PC-3 (cell line): Measurements from ENCODE around the gene C1QL1. TPM values are rescaled to one million over a fixed set of nuclear protein-coding genes. Genes with fewer than 3 reads are reported as not detected.

Source experiments
- ATAC-seq: fragments of 200-7000 bp; cut with Tn5 transposase; 2 replicates; pipeline ENCODE4 v1.9.1; 2020; ENCODE audit warnings: mild to moderate bottlenecking, moderate library complexity
- Bru-seq: library from RNA; stranded (reverse); fragments of 400-500 nt; gene quantifications from one replicate; lab custom pipeline; 2021; lab: Mats Ljungman, UMichigan
- BruChase-seq, 2 experiments: library from RNA; stranded (reverse); fragments of 400-500 nt; gene quantifications; one replicate each; lab custom pipeline; 2021; lab: Mats Ljungman, UMichigan
- BruUV-seq: library from RNA; stranded (reverse); fragments of 400-500 nt; replicated peaks from 2 replicates; lab custom pipeline; 2021; lab: Mats Ljungman, UMichigan
- CTCF ChIA-PET: fragments of 300-600 bp; sonication (Branson Sonifier 250); formaldehyde crosslinking; loops from one replicate; lab custom pipeline; 2022; ENCODE audit warnings: antibody characterized with exemption; lab: Charles Lee
- POLR2A ChIA-PET: fragments of 300-600 bp; sonication (Branson Sonifier 250); formaldehyde crosslinking; loops from one replicate; lab custom pipeline; 2022; ENCODE audit warnings: antibody characterized with exemption; ENCODE audit not compliant: unreplicated experiment; lab: Charles Lee
- DNase-seq: peaks from one replicate; pipeline ENCODE4 v3.0.0-alpha.2; 2015
- H2AFZ ChIP-seq: fragments of 300-600 bp; sonication (generic); 2 replicates; pipeline ENCODE4 v1.6.0; 2016; ENCODE audit warnings: antibody characterized with exemption, low read length
- H3F3A ChIP-seq: fragments of 300-600 bp; sonication (generic); one replicate; pipeline ENCODE4 v1.6.0; 2017; ENCODE audit warnings: antibody characterized with exemption, low read length, control low read depth, mild to moderate bottlenecking; ENCODE audit not compliant: unreplicated experiment
- H3K27ac ChIP-seq: fragments of 300-600 bp; sonication (generic); 2 replicates; pipeline ENCODE4 v1.5.1; 2016; ENCODE audit warnings: mild to moderate bottlenecking, low read length
- H3K27me3 ChIP-seq: fragments of 300-600 bp; sonication (generic); 2 replicates; pipeline ENCODE4 v1.6.1; 2016; ENCODE audit warnings: low read length, mixed read lengths
- H3K36me3 ChIP-seq: fragments of 300-600 bp; sonication (generic); 2 replicates; pipeline ENCODE4 v1.6.1; 2016; ENCODE audit warnings: low read depth, mixed run types, low read length, mixed read lengths
- H3K4me1 ChIP-seq: fragments of 300-600 bp; sonication (generic); 2 replicates; pipeline ENCODE4 v1.5.1; 2016; ENCODE audit warnings: low read length; ENCODE audit not compliant: insufficient read depth
- H3K4me2 ChIP-seq: fragments of 300-600 bp; sonication (generic); 2 replicates; pipeline ENCODE4 v1.6.0; 2016; ENCODE audit warnings: low read length
- H3K4me3 ChIP-seq: fragments of 300-600 bp; sonication (generic); 2 replicates; pipeline ENCODE4 v1.5.1; 2016; ENCODE audit warnings: mild to moderate bottlenecking, low read length, mixed read lengths
- H3K79me2 ChIP-seq: fragments of 300-600 bp; sonication (generic); 2 replicates; pipeline ENCODE4 v1.6.1; 2017; ENCODE audit warnings: low read length, mixed read lengths
- H3K9ac ChIP-seq: fragments of 300-600 bp; sonication (generic); 2 replicates; pipeline ENCODE4 v1.6.0; 2016; ENCODE audit warnings: mild to moderate bottlenecking, low read length
- H3K9me2 ChIP-seq: fragments of 300-600 bp; sonication (generic); replicated peaks from 2 replicates; pipeline ENCODE4 v1.6.1; 2016; ENCODE audit warnings: mixed run types, low read length, mixed read lengths
- H3K9me3 ChIP-seq: fragments of 300-600 bp; sonication (generic); 2 replicates; pipeline ENCODE4 v1.6.1; 2016; ENCODE audit warnings: low read length, mixed read lengths
- H4K20me1 ChIP-seq: fragments of 300-600 bp; sonication (generic); 2 replicates; pipeline ENCODE4 v1.6.1; 2016; ENCODE audit warnings: low read length, mixed read lengths
- CTCF ChIP-seq: fragments of 300-600 bp; sonication (generic); conservative IDR thresholded peaks from 2 replicates; pipeline ENCODE4 v1.5.1; 2017; ENCODE audit warnings: antibody characterized with exemption, low read depth, mild to moderate bottlenecking, low read length
- EZH2 ChIP-seq: fragments of 300-600 bp; sonication (generic); IDR thresholded peaks from one replicate; pipeline ENCODE4 v1.6.1; 2017; ENCODE audit warnings: antibody characterized with exemption, mild to moderate bottlenecking, low read length; ENCODE audit not compliant: unreplicated experiment
- EZH2phosphoT487 ChIP-seq: fragments of 300-600 bp; sonication (generic); IDR thresholded peaks from 2 replicates; pipeline ENCODE4 v1.6.1; 2018; ENCODE audit warnings: mild to moderate bottlenecking, antibody characterized with exemption, low read length, borderline replicate concordance
- intact Hi-C: fragments of 100-400 bp; cut with micrococcal nuclease; formaldehyde crosslinking; loops from 2 replicates; pipeline ENCODE4 v1.9.0; 2023
- long read RNA-seq: library from polyadenylated mRNA; unstranded; transcript quantifications from one replicate; pipeline ENCODE4 v2.0.0, GENCODE V29; 2021; ENCODE audit not compliant: unreplicated experiment
- total RNA-seq: library from RNA; depleted of rRNA; stranded (reverse); fragments of >200 nt; gene quantifications from 2 replicates; pipeline ENCODE4 v1.2.3, GENCODE V29; 2014; rRNA removed

The C1QL1 gene
- 2.8 and 4.1 TPM in 2 replicates for total RNA-seq
- Bru-seq, nascent RNA: percentile 22 among the genes with signal in this experiment
- BruChase-seq, experiment 1, labeled RNA remaining after a 6-hour chase: not detected
- BruChase-seq, experiment 2, labeled RNA remaining after a 2-hour chase: percentile 7 among the genes with signal in this experiment
- long read RNA-seq, transcript C1QL1-201 (2 exons, 1,295 nt): major isoform, 8 of 9 reads
- long read RNA-seq, partial matches to known transcripts: 1 of 9 reads
- long read RNA-seq, other reads (novel, unspliced or antisense): 0 of 9 reads

GRCh38 chr17:44968225-44969143, at the start of gene C1QL1:
Gene C1QL1 (minus strand): TSS chr17:44968303. CDS start chr17:44968048, 255 bp downstream.
- ChIA-PET CTCF (interaction anchor here (0.6 to 0.7 kb wide), 10 partner anchors 11 to 408 kb away, joined by 3 to 19 read pairs (median 6); no protein-coding TSS in a partner anchor), POLR2A (interaction anchor here (0.6 kb wide), 1 partner anchor 19 kb away, joined by 11 read pairs; no protein-coding TSS in a partner anchor)
- Histone ChIP-seq H3K9me2 (no peaks in the 10 kb centered on the region), H3K9ac (peak within 1 kb of the TSS; percentile 30; the same call in 1 of the 2 replicates), H3K79me2 (no peaks in the 10 kb centered on the region), H3K9me3 (no peaks in the 10 kb centered on the region), H3K4me1 (peaks cover 18% of the 10 kb centered on the region; the same call in 1 of the 2 replicates), H3K4me2 (peak within 1 kb of the TSS; percentile 96), H2AFZ (peak within 1 kb of the TSS; percentile 99), H4K20me1 (no peaks in the 10 kb centered on the region), H3K27me3 (peaks cover 14% of the 10 kb centered on the region), H3F3A (no peaks in the 10 kb centered on the region), H3K4me3 (peak within 1 kb of the TSS; percentile 74), H3K36me3 (no peaks in the 10 kb centered on the region), H3K27ac (no peak within 1 kb of the TSS)
- no TSS peak for BruUV-seq
- peak; percentile 98 for ATAC-seq
- TF ChIP-seq EZH2 (no peak), CTCF (no peak), EZH2phosphoT487 (no peak)
- intact Hi-C loops: loop anchor here (1.0 kb wide), 1 partner anchor 21 kb away; the partner anchor contains the start of gene KIF18B
- peak; percentile 96 for DNase-seq

DNA sequence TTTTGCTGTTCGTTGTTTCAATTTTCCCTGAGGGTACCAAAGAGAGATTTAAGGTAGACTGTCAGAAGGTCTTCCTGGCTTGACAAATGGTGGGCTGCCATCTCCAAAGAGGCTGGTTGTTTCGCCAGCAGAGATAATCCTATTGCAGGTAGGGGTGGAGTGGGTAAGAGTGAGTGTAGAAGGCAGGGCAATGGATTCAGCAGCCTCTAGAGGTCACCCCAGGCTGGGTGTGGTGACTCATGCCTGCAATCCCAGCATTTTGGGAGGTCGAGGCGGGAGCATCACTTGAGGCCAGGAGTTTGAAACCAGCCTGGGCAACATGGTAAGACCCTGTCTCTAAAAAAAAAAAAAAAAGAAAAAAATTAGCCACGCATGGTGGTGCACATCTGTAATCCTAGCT, 48.7 kb upstream of the C1QL1 start:
- H3K4me2 ChIP-seq: no peak overlapping the region
- no peak for ATAC-seq
- H3F3A ChIP-seq: no peaks in the 10 kb centered on the region
- no peak overlapping the region for H3K4me3 ChIP-seq
- H3K9me3 ChIP-seq: no peaks in the 10 kb centered on the region
- H4K20me1 ChIP-seq: no peaks in the 10 kb centered on the region
- H3K9ac ChIP-seq: no peak overlapping the region
- ChIA-PET CTCF (no interaction called here), POLR2A (no interaction called here)
- no peaks in the 10 kb centered on the region for H3K79me2 ChIP-seq
- DNase-seq: peak; percentile 33
- H3K4me1 ChIP-seq: peaks cover 19% of the 10 kb centered on the region; the same call in 1 of the 2 replicates
- intact Hi-C loops: loop anchor here (5.0 kb wide), 1 partner anchor 75 kb away; no protein-coding TSS in a partner anchor
- no peak overlapping the region for H2AFZ ChIP-seq
- H3K36me3 ChIP-seq: no peaks in the 10 kb centered on the region
- no TSS peak for BruUV-seq
- H3K27ac ChIP-seq: no peak overlapping the region
- H3K9me2 ChIP-seq: no peaks in the 10 kb centered on the region
- TF ChIP-seq EZH2phosphoT487 (no peak), CTCF (peak; percentile 49), EZH2 (no peak)
- H3K27me3 ChIP-seq: no peaks in the 10 kb centered on the region
